HCT116 (cell line): ENCODE results near the gene CEBPB. TPM values are rescaled to one million over a fixed set of nuclear protein-coding genes. Genes with fewer than 3 reads are reported as not detected.

Source experiments
- ATAC-seq: fragments of 200-7000 bp; cut with Tn5 transposase; 2 replicates; pipeline ENCODE4 v1.9.1; 2020; ENCODE audit warnings: mild to moderate bottlenecking, moderate library complexity
- BruUV-seq: library from RNA; stranded (reverse); fragments of 400-500 nt; replicated peaks from 2 replicates; lab custom pipeline; 2021; lab: Mats Ljungman, UMichigan
- CTCF ChIA-PET: fragments of 300-600 bp; sonication (Branson Sonifier 250); formaldehyde crosslinking; loops from one replicate; lab custom pipeline; 2021; ENCODE audit warnings: antibody characterized with exemption; lab: Charles Lee
- POLR2A ChIA-PET: fragments of 300-600, 350-600 bp; sonication (Branson Sonifier 250); formaldehyde crosslinking; loops from one replicate; lab custom pipeline; 2021; ENCODE audit warnings: antibody characterized with exemption; lab: Charles Lee
- RAD21 ChIA-PET, 2 experiments: fragments of 300-600 bp; sonication (Branson Sonifier 250); formaldehyde crosslinking; loops; one replicate each; lab custom pipeline; 2023; ENCODE audit warnings: low total read pairs in 2 of 2; ENCODE audit not compliant: uncharacterized antibody in 2 of 2, unreplicated experiment in 2 of 2, low non-redundant PET in 1 of 2; lab: Charles Lee
- DNase-seq: peaks from one replicate; pipeline ENCODE4 v3.0.0-alpha.2; 2010; ENCODE audit warnings: low read depth, low spot score
- H2AFZ ChIP-seq: fragments of 200-600 bp; shearing (Covaris generic), sonication (generic); 2 replicates; pipeline ENCODE4 v1.6.1; 2017; ENCODE audit warnings: low read depth, mixed run types, mixed read lengths, antibody characterized with exemption, low read length; ENCODE audit not compliant: poor library complexity, severe bottlenecking
- H3K27ac ChIP-seq: 2 replicates; pipeline ENCODE4 v1.5.1; 2012; ENCODE audit warnings: low read depth, low read length
- H3K27me3 ChIP-seq: fragments of 200-600 bp; sonication (generic); 2 replicates; pipeline ENCODE4 v1.6.1; 2016; ENCODE audit warnings: mixed run types, low read length, mixed read lengths; ENCODE audit not compliant: insufficient read depth
- H3K36me3 ChIP-seq, 2 experiments: fragments of 200-500 bp in 1 of 2; fragments of 200-600 bp in 1 of 2; sonication (Bioruptor generic) in 1 of 2; sonication (generic) in 1 of 2; 2 replicates each; pipeline versions ENCODE4 v1.5.1 to v1.6.1; 2014 to 2016; ENCODE audit warnings: low read length in 2 of 2, inconsistent platforms in 1 of 2, mixed read lengths in 1 of 2, mixed run types in 1 of 2; ENCODE audit not compliant: insufficient read depth in 2 of 2, control insufficient read depth in 1 of 2
- H3K4me1 ChIP-seq, 2 experiments: fragments of 200-600 bp in 1 of 2; sonication (generic) in 1 of 2; 2 replicates each; pipeline versions ENCODE4 v1.5.1 to v1.6.1; 2012 to 2017; ENCODE audit warnings: low read length in 2 of 2, inconsistent platforms in 1 of 2, mild to moderate bottlenecking in 1 of 2, mixed read lengths in 1 of 2, mixed run types in 1 of 2, moderate library complexity in 1 of 2; ENCODE audit not compliant: insufficient read depth in 2 of 2, control insufficient read depth in 1 of 2
- H3K4me2 ChIP-seq: fragments of 200-600 bp; sonication (generic); 2 replicates; pipeline ENCODE4 v1.6.1; 2017; ENCODE audit warnings: mixed run types, low read length, mixed read lengths
- H3K4me3 ChIP-seq, 2 experiments: fragments of 200-600 bp in 1 of 2; sonication (generic) in 1 of 2; replicated peaks in 1 of 2; 2 replicates each; pipeline ENCODE4 v1.5.1; 2011 to 2016; ENCODE audit warnings: low read length in 2 of 2, control low read depth in 1 of 2, low read depth in 1 of 2, mild to moderate bottlenecking in 1 of 2, mixed read lengths in 1 of 2, mixed run types in 1 of 2
- H3K79me2 ChIP-seq: fragments of 200-600 bp; sonication (generic); 2 replicates; pipeline ENCODE4 v1.6.1; 2017; ENCODE audit warnings: mild to moderate bottlenecking, mixed run types, low read length, moderate library complexity, mixed read lengths; ENCODE audit not compliant: insufficient read depth
- H3K9ac ChIP-seq: fragments of 200-600 bp; sonication (generic); 2 replicates; pipeline ENCODE4 v1.6.1; 2016; ENCODE audit warnings: low read length, mixed read lengths
- H3K9me2 ChIP-seq: fragments of 200-600 bp; sonication (generic), shearing (Covaris generic); 2 replicates; pipeline ENCODE4 v1.6.1; 2017; ENCODE audit warnings: mixed run types, mild to moderate bottlenecking, moderate library complexity; ENCODE audit not compliant: insufficient read depth
- H3K9me3 ChIP-seq, 2 experiments: fragments of 200-500 bp in 1 of 2; fragments of 200-600 bp in 1 of 2; sonication (Bioruptor generic) in 1 of 2; sonication (generic) in 1 of 2; 2 replicates each; pipeline ENCODE4 v1.6.1; 2014 to 2017; ENCODE audit warnings: low read length in 2 of 2, mixed read lengths in 2 of 2, inconsistent platforms in 1 of 2, low read depth in 1 of 2, mild to moderate bottlenecking in 1 of 2, mixed run types in 1 of 2, moderate library complexity in 1 of 2; ENCODE audit not compliant: control insufficient read depth in 1 of 2, insufficient read depth in 1 of 2
- H4K20me1 ChIP-seq: fragments of 200-600 bp; sonication (generic), shearing (Covaris generic); 2 replicates; pipeline ENCODE4 v1.6.1; 2017; ENCODE audit warnings: mixed run types, mild to moderate bottlenecking, moderate library complexity; ENCODE audit not compliant: insufficient read depth
- ATF3 ChIP-seq: IDR thresholded peaks from 2 replicates; pipeline ENCODE4 v1.6.1; 2012
- CBX3 ChIP-seq: IDR thresholded peaks from 2 replicates; pipeline ENCODE4 v1.6.1; 2012; ENCODE audit warnings: low read depth
- CEBPB ChIP-seq: IDR thresholded peaks from 2 replicates; pipeline ENCODE4 v1.6.1; 2012; ENCODE audit warnings: low read depth
- ELF1 ChIP-seq: IDR thresholded peaks from 2 replicates; pipeline ENCODE4 v1.6.1; 2012; ENCODE audit warnings: low read depth, borderline replicate concordance
- EZH2 ChIP-seq: fragments of 200-600 bp; sonication (generic); IDR thresholded peaks from 2 replicates; pipeline ENCODE4 v1.6.1; 2017; ENCODE audit warnings: antibody characterized with exemption, mixed run types
- EZH2phosphoT487 ChIP-seq: fragments of 200-600 bp; IDR thresholded peaks from 2 replicates; pipeline ENCODE4 v1.6.1; 2018; ENCODE audit warnings: antibody characterized with exemption, borderline replicate concordance
- JUND ChIP-seq: IDR thresholded peaks from 2 replicates; pipeline ENCODE4 v1.6.1; 2012
- POLR2AphosphoS5 ChIP-seq: IDR thresholded peaks from 2 replicates; pipeline ENCODE4 v1.6.1; 2011; ENCODE audit warnings: mild to moderate bottlenecking, low read depth, low read length, moderate library complexity
- REST ChIP-seq: IDR thresholded peaks from 2 replicates; pipeline ENCODE4 v1.6.1; 2012; ENCODE audit warnings: low read depth
- SIN3A ChIP-seq: IDR thresholded peaks from 2 replicates; pipeline ENCODE4 v1.6.1; 2012; ENCODE audit warnings: low read depth
- SP1 ChIP-seq: IDR thresholded peaks from 2 replicates; pipeline ENCODE4 v1.6.1; 2012; ENCODE audit warnings: low read depth
- SRF ChIP-seq: IDR thresholded peaks from 2 replicates; pipeline ENCODE4 v1.6.1; 2012; ENCODE audit warnings: low read depth
- ZFX ChIP-seq: fragments of 450-650 bp; IDR thresholded peaks from 2 replicates; pipeline ENCODE4 v1.6.1; 2017
- ZNF274 ChIP-seq: fragments of 200-500 bp; sonication (Bioruptor generic); IDR thresholded peaks from 2 replicates; pipeline ENCODE4 v1.6.1; 2014; ENCODE audit warnings: mild to moderate bottlenecking, low read depth, low read length, inconsistent platforms
- intact Hi-C: fragments of 100-400 bp; cut with micrococcal nuclease; formaldehyde crosslinking; loops from 2 replicates; pipeline ENCODE4 v1.10.0; 2022
- total RNA-seq: library from RNA; stranded (reverse); gene quantifications from one replicate; pipeline ENCODE4 v1.2.1, GENCODE V29; 2021; ENCODE audit not compliant: unreplicated experiment

CEBPB gene
- total RNA-seq, 1 experiment from 2014 or later = 113 TPM

GRCh38 chr20:50199703-50200102 lies 9.1 kb downstream of the CEBPB start (continued):
- no peak for TF ChIP-seq REST
- no peak for TF ChIP-seq SP1
- no peak for TF ChIP-seq ATF3
- no peak for TF ChIP-seq ZNF274
- no peak for TF ChIP-seq ELF1
- no peak for TF ChIP-seq EZH2
- no peak for TF ChIP-seq JUND

GRCh38 chr20:50200482-50201104 lies 10.0 kb downstream of the CEBPB start:
- intact Hi-C loops = no loop called here
- Histone ChIP-seq H3K9me2 (no peaks in the 10 kb centered on the region), H3K79me2 (no peaks in the 10 kb centered on the region), H3K27ac (no peak overlapping the region), H2AFZ (no peak overlapping the region), H3K4me3 (no peak overlapping the region), H3K4me1 (no peaks in the 10 kb centered on the region), H3K27me3 (no peaks in the 10 kb centered on the region), H3K9me3 (no peaks in the 10 kb centered on the region), H3K36me3 (no peaks in the 10 kb centered on the region), H3K4me2 (no peak overlapping the region), H4K20me1 (no peaks in the 10 kb centered on the region), H3K9ac (no peak overlapping the region)
- ChIA-PET POLR2A (interaction anchor here (1.5 kb wide), 1 partner anchor 10 kb away, joined by 3 read pairs; the partner anchor contains the start of gene CEBPB), RAD21 (interaction anchor here in 1 of 2 experiments (0.7 kb wide), 1 partner anchor 593 kb away, joined by 3 read pairs; no protein-coding TSS in a partner anchor), CTCF (no interaction called here)
- DNase-seq (no peak), ATAC-seq (no peak)
- no TSS peak for BruUV-seq
- TF ChIP-seq CBX3 (no peak), SRF (no peak), JUND (no peak), ZFX (no peak), POLR2AphosphoS5 (no peak), SIN3A (no peak), REST (no peak), EZH2phosphoT487 (no peak), SP1 (no peak), CEBPB (no peak)
